Lung (tissue), 12 donors: ENCODE data around the gene ERGIC1. TPM values are rescaled to one million over a fixed set of nuclear protein-coding genes. Genes with fewer than 3 reads are reported as not detected.

Experiments used
- ATAC-seq: fragments of 200-7000 bp; cut with Tn5 transposase; one replicate; pipeline ENCODE4 v1.9.1; 2020; ENCODE audit warnings: moderate number of reproducible peaks; ENCODE audit not compliant: insufficient read depth, low FRiP score
- DNase-seq, 3 donors: peaks; one replicate each; pipeline ENCODE4 v3.0.0-alpha.2; 2013 to 2017
- H3K27ac ChIP-seq, 2 donors: one replicate each; pipeline ENCODE4 v1.5.1; 2013; ENCODE audit warnings: mild to moderate bottlenecking in 2 of 2, moderate library complexity in 2 of 2, control low read depth in 1 of 2, inconsistent platforms in 1 of 2, low read depth in 1 of 2, low read length in 1 of 2
- H3K27me3 ChIP-seq, 3 donors: one replicate each; pipeline ENCODE4 v1.5.1; 2013; ENCODE audit warnings: low read length in 2 of 3; ENCODE audit not compliant: control insufficient read depth in 3 of 3, insufficient read depth in 3 of 3
- H3K36me3 ChIP-seq, 4 donors: one replicate each; pipeline ENCODE4 v1.5.1; 2013; ENCODE audit warnings: low read length in 4 of 4, mild to moderate bottlenecking in 1 of 4, moderate library complexity in 1 of 4; ENCODE audit not compliant: control insufficient read depth in 4 of 4, insufficient read depth in 4 of 4
- H3K4me1 ChIP-seq, 5 donors: one replicate each; pipeline ENCODE4 v1.5.1; 2013; ENCODE audit warnings: low read length in 5 of 5, mild to moderate bottlenecking in 2 of 5, moderate library complexity in 1 of 5; ENCODE audit not compliant: control insufficient read depth in 5 of 5, insufficient read depth in 5 of 5
- H3K4me3 ChIP-seq: one replicate; pipeline ENCODE4 v1.5.1; 2013; ENCODE audit warnings: mild to moderate bottlenecking, control low read depth, moderate library complexity
- H3K9ac ChIP-seq, 2 donors: one replicate each; pipeline ENCODE4 v1.5.1; 2013; ENCODE audit warnings: low read length in 2 of 2, control low read depth in 1 of 2; ENCODE audit not compliant: insufficient read depth in 1 of 2
- H3K9me3 ChIP-seq, 4 donors: one replicate each; pipeline ENCODE4 v1.5.1; 2013; ENCODE audit warnings: low read length in 3 of 4, mild to moderate bottlenecking in 1 of 4, moderate library complexity in 1 of 4; ENCODE audit not compliant: control insufficient read depth in 4 of 4, insufficient read depth in 3 of 4
- WGBS, 2 donors: extraction: QIAGEN DNeasy Blood & Tissue Kit; methylation state at CpG; one replicate each; pipeline ENCODE4 v1.1.7; 2013; 5-methylcytosine and 5-hydroxymethylcytosine counted together
- polyA plus RNA-seq, 2 donors: library from polyadenylated mRNA; stranded (reverse); fragments of 200-250 nt; gene quantifications; one replicate each; pipeline ENCODE4 v1.2.1, GENCODE V29; 2013
- total RNA-seq, 2 donors: library from RNA; depleted of rRNA in 1 of 2; stranded (reverse); fragments of >200 nt in 1 of 2; gene quantifications; one replicate each; pipeline ENCODE4 v1.2.1, GENCODE V29; 2014 to 2021
- TF ChIP-seq, protein P1 (sequence below): IDR thresholded peaks from 2 replicates; pipeline ENCODE4 v1.5.1; 2012; ENCODE audit warnings: mild to moderate bottlenecking; ENCODE audit errors: control extremely low read depth, extremely low read depth
- donor health status: control.
- donor health status: control.
- donor health status: Bipolar disorder and iron deficiency.
- donor health status: healthy.
- donor health status: DM: yes; HTN: yes; CAD: no.

The ERGIC1 gene
- total and polyA plus RNA-seq, 4 donors: 62.2 to 215 (median 163) TPM

DNA sequence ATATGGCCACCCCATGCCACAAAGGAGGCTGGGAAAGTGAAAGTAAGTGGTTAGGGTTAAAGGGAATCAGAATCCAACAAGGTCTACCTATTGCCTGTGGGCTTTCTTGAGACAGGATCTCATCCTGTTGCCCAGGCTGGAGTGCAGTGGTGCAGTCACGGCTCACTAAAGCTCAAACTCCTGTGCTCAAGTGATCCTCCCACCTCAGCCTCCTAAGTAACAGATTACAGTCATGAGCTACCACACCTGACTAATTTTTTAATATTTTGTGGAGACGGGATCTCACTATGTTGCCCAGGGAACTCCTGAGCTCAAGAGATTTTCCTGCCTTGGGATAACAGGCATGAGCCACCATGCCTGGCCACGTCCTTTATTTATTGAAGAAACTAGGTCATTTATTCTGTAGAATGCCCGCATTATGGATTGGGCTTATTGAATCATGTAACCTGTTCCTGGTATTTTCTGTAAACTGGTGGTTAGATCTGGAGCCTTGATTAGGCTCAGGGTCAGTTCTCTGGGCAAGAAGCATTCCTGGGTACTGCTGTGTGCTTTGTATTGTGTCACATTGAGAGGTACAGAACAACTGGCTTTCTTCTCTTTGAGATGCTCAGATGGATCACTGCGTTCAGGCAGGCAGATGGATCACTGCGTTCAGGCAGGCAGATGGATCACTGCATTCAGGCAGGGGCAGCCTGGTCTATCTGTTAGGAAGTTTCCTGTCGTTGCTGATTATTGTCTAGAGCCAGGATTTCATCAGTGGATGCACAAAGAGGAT, 41.6 kb downstream of the ERGIC1 start:
- Histone ChIP-seq H3K9ac (no peak overlapping the region), H3K9me3 (no peaks in the 10 kb centered on the region), H3K4me1 (peaks cover 0 to 37% (median 23%) of the 10 kb centered on the region in 5 donors), H3K36me3 (no peaks in the 10 kb centered on the region), H3K27me3 (no peaks in the 10 kb centered on the region), H3K4me3 (no peak overlapping the region), H3K27ac (peak overlapping the region; percentile 36 to 38)
- DNase-seq (no peak), ATAC-seq (no peak)
- TF ChIP-seq, protein P1, sequence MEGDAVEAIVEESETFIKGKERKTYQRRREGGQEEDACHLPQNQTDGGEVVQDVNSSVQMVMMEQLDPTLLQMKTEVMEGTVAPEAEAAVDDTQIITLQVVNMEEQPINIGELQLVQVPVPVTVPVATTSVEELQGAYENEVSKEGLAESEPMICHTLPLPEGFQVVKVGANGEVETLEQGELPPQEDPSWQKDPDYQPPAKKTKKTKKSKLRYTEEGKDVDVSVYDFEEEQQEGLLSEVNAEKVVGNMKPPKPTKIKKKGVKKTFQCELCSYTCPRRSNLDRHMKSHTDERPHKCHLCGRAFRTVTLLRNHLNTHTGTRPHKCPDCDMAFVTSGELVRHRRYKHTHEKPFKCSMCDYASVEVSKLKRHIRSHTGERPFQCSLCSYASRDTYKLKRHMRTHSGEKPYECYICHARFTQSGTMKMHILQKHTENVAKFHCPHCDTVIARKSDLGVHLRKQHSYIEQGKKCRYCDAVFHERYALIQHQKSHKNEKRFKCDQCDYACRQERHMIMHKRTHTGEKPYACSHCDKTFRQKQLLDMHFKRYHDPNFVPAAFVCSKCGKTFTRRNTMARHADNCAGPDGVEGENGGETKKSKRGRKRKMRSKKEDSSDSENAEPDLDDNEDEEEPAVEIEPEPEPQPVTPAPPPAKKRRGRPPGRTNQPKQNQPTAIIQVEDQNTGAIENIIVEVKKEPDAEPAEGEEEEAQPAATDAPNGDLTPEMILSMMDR: no peak
- 75 to 78% methylated on average over 7 of the region's 7 CpGs for WGBS, 2 donors

DNA sequence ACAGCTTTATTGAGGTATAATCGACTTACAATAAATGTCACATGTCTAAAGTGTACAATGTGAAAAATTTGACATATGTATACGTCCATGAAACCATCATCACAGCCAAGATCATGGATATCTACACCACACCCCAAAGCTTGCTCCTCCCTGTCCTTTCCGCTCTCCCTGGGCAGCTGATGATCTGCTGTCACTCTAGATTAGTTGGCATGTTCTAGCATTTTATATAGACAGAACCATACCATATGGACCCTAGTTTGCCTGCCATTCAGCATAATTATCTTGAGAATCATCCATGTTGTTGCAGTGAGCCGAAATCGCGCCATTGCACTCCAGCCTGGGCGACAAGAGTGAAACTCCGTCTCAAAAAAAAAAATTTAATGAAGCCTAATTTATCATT, 42.5 kb downstream of the ERGIC1 start:
- TF ChIP-seq, protein P1: no peak
- H3K9ac ChIP-seq: no peak overlapping the region
- no peaks in the 10 kb centered on the region for H3K36me3 ChIP-seq
- peaks cover 0 to 30% (median 19%) of the 10 kb centered on the region in 5 donors for H3K4me1 ChIP-seq
- no peaks in the 10 kb centered on the region for H3K27me3 ChIP-seq
- H3K9me3 ChIP-seq: no peaks in the 10 kb centered on the region
- 96 to 97% methylated on average over 8 of the region's 8 CpGs for WGBS, 2 donors
- H3K27ac ChIP-seq: no peak overlapping the region
- ATAC-seq (no peak), DNase-seq (no peak)
- no peak overlapping the region for H3K4me3 ChIP-seq

DNA sequence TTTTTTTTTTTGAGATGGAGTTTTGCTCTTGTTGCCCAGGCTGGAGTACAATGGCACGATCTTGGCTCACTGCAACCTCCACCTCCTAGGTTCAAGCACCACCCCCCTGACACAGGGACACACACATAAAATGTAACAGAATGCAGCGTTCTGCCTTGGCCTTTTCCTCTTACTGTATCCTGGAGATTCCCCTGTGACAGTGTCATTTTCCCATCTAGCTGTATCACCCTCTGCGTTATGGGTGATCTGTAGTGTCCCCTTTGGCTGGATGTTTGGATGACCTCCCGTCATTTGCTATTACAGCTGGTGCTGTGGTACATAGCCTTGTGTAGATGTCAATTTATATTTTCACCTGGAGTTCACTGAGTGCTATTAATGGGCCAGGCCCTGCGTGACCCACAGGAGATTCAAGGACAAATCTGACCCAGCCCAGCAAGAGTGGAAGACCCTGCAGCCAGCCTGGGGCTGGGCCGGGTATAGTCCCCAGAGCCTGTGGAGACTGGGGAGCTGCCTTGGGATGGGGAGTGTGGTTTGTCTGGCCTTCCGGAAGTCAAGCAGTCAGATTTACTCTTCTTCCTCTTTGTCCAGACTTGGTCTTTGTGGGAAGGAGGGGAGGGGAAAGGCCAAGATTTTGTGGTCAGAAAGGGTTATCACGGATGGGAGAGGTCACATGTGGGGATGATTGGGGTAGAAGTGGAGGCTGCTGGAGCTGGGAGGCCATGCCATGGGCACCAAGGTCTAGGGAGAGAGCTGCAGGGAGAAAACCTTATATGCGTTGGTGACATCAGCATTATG, 43.6 kb downstream of the ERGIC1 start:
- no peak for DNase-seq
- H3K27ac ChIP-seq: peak overlapping the region; percentile 14 to 65

More for the DNA sequence above, 43.6 kb downstream of the ERGIC1 start:
- peaks cover 0 to 26% (median 9%) of the 10 kb centered on the region in 5 donors for H3K4me1 ChIP-seq
- WGBS, 2 donors: 68 to 80% methylated on average over 9 of the region's 9 CpGs
- no peak overlapping the region for H3K4me3 ChIP-seq
- no peaks in the 10 kb centered on the region for H3K9me3 ChIP-seq
- no peak for ATAC-seq
- H3K27me3 ChIP-seq: no peaks in the 10 kb centered on the region
- TF ChIP-seq, protein P1: no peak
- H3K36me3 ChIP-seq: no peaks in the 10 kb centered on the region
- H3K9ac ChIP-seq: no peak overlapping the region
